OCI-LY1 (cell line): ENCODE data around the gene TBCD.

ENCODE experiments used
- CTCF ChIP-seq: fragments of 200-600 bp; sonication (generic), shearing (Covaris generic); IDR thresholded peaks from 2 replicates; pipeline ENCODE4 v1.5.1; 2017; ENCODE audit warnings: mild to moderate bottlenecking, antibody characterized with exemption, low read length, moderate library complexity, mixed read lengths
- EZH2 ChIP-seq: fragments of 200-600 bp; sonication (generic), shearing (Covaris generic); IDR thresholded peaks from 2 replicates; pipeline ENCODE4 v1.8.0; 2017; ENCODE audit warnings: borderline replicate concordance, mixed run types, mild to moderate bottlenecking, antibody characterized with exemption, low read length, moderate library complexity, mixed read lengths

GRCh38 chr17:82751571-82752370 is at the start of gene TBCD:
- TF ChIP-seq CTCF (no peak), EZH2 (no peak)
